ENCODE data around the gene SLC2A3.
"Not testable (repeated sequence)": the region's sequence is repeated elsewhere in the genome, so short reads cannot be mapped to it uniquely, and the experiment has no call there.

Gene SLC2A3

DNA sequence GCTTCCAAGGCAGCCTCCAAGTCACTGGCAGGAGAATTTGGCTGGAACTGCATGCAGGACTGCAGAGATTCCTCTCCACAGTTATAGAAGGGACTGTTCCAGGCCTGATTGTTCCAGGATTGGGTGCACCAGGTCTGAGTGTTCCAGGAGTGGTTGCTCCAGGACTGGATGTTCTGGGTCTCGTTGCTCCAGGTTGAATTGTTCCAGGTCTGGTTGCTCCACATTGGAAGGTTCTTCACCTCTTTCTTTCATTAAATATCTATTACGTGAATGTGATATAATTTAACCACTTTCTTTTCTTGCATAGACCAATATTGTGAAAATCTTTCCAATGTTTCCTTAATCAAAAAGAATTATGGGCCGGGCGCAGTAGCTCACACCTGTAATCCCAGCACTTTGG, 39.3 kb downstream of the SLC2A3 start:
- H3K27me3 ChIP-seq (ENCODE audit: insufficient read depth, low read length, poor library complexity); DNase-seq; H2BK15ac ChIP-seq (replicated peaks; ENCODE audit: low read depth); H3K4me1 ChIP-seq (ENCODE audit: control insufficient read depth, low read depth, low read length); H4K8ac ChIP-seq (ENCODE audit: low read depth, low read length); H3K18ac ChIP-seq (ENCODE audit: low read length); H3K79me2 ChIP-seq (ENCODE audit: control insufficient read depth, insufficient read depth, low read length); H2BK120ac ChIP-seq (ENCODE audit: low read depth, low read length); H3K27ac ChIP-seq (ENCODE audit: low read depth, low read length); H2BK5ac ChIP-seq (ENCODE audit: low read length); H3K56ac ChIP-seq (ENCODE audit: low read length); H3K36me3 ChIP-seq (ENCODE audit: control insufficient read depth, insufficient read depth, low read length); H3K9ac ChIP-seq (ENCODE audit: low read length); H3K4ac ChIP-seq (ENCODE audit: low read depth, low read length); H3K79me1 ChIP-seq (ENCODE audit: low read length); H3K4me3 ChIP-seq (ENCODE audit: low read length); H2AK5ac ChIP-seq (ENCODE audit: low read length); H3K23ac ChIP-seq (ENCODE audit: low read length); H4K5ac ChIP-seq (ENCODE audit: low read length); H3K4me2 ChIP-seq (ENCODE audit: low read length): not testable (repeated sequence)
- no CpG with 5 or more reads among the region's 4 CpGs for WGBS (ENCODE audit: extremely low coverage, insufficient coverage, low lambda C conversion rate)

DNA sequence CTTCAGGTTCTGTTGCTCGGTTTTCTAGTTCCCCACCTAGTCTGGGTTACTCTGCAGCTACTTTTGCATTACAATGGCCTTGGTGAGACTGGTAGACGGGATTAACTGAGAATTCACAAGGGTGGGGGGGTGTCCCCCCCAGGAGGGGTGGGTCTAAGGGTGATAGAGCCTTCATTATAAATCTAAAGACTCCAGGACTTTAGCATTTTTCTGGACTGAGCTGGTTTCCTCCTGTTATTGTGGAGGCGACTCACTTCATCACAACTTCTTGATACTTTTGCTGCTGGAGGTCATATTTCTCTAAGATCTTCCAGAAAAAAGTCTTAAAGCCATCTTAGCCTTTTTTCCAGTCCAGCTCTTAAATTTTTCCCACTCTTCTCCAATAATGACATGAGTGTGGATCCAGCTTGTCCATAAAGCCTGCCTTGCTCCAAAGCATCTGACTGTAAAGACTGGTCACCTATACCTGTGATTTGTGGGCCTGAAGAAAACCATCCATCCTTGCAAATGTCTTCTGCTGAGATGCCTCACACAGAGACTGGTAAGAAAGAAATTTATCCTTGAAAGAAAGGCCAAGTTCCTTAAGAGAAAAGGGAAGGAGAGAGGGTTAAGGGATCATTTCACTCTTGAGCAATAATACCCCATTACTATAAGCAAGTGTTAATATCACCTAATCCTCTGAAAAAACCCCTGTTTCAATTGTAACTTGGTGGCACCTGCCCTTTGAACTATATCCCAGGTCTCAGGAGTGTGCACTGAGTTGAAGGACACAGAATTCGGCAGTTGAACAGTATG, 43.6 kb downstream of the SLC2A3 start:
- H3K23ac ChIP-seq (ENCODE audit: low read length): no peak overlapping the region
- no peaks in the 10 kb centered on the region for H3K79me2 ChIP-seq (ENCODE audit: control insufficient read depth, insufficient read depth, low read length)
- peaks cover 4% of the 10 kb centered on the region for H3K4me1 ChIP-seq (ENCODE audit: control insufficient read depth, low read depth, low read length)
- no peaks in the 10 kb centered on the region for H3K36me3 ChIP-seq (ENCODE audit: control insufficient read depth, insufficient read depth, low read length)
- H3K9ac ChIP-seq (ENCODE audit: low read length): no peak overlapping the region
- peak overlapping the region; percentile 64 for H3K18ac ChIP-seq (ENCODE audit: low read length)
- H3K4me3 ChIP-seq (ENCODE audit: low read length): no peak overlapping the region
- peak overlapping the region; percentile 55 for H3K27ac ChIP-seq (ENCODE audit: low read depth, low read length)
- H3K27me3 ChIP-seq (ENCODE audit: insufficient read depth, low read length, poor library complexity): no peaks in the 10 kb centered on the region
- peak overlapping the region; percentile 51 for H2BK120ac ChIP-seq (ENCODE audit: low read depth, low read length)
- H3K4me2 ChIP-seq (ENCODE audit: low read length): no peak overlapping the region
- WGBS (ENCODE audit: extremely low coverage, insufficient coverage, low lambda C conversion rate): no CpG with 5 or more reads among the region's 4 CpGs
- H2BK5ac ChIP-seq (ENCODE audit: low read length): peak overlapping the region; percentile 47
- no peak overlapping the region for H3K4ac ChIP-seq (ENCODE audit: low read depth, low read length)
- DNase-seq: no peak
- H2BK15ac ChIP-seq (replicated peaks; ENCODE audit: low read depth): no peak overlapping the region
- H4K8ac ChIP-seq (ENCODE audit: low read depth, low read length): no peak overlapping the region
- peak overlapping the region; percentile 98 for H2AK5ac ChIP-seq (ENCODE audit: low read length)
- no peaks in the 10 kb centered on the region for H3K79me1 ChIP-seq (ENCODE audit: low read length)
- no peak overlapping the region for H4K5ac ChIP-seq (ENCODE audit: low read length)
- H3K56ac ChIP-seq (ENCODE audit: low read length): peak overlapping the region; percentile 30

- H2BK5ac ChIP-seq (ENCODE audit: low read length): no peak overlapping the region
- WGBS (ENCODE audit: extremely low coverage, insufficient coverage, low lambda C conversion rate): no CpG with 5 or more reads among the region's 3 CpGs
- H3K27ac ChIP-seq (ENCODE audit: low read depth, low read length): no peak overlapping the region
These were observed 51.3 kb downstream of the SLC2A3 start for GRCh38 chr12:7884689-7885088.

GRCh38 chr12:7881736-7882120, 54.3 kb downstream of the SLC2A3 start:
- H3K36me3 ChIP-seq (ENCODE audit: control insufficient read depth, insufficient read depth, low read length); H2BK15ac ChIP-seq (replicated peaks; ENCODE audit: low read depth): not testable (repeated sequence)

More at GRCh38 chr12:7884689-7885088, 51.3 kb downstream of the SLC2A3 start:
- Histone ChIP-seq H2BK120ac (ENCODE audit: low read depth, low read length) (no peak overlapping the region), H3K18ac (ENCODE audit: low read length) (no peak overlapping the region), H3K79me2 (ENCODE audit: control insufficient read depth, insufficient read depth, low read length) (no peaks in the 10 kb centered on the region), H3K4me2 (ENCODE audit: low read length) (no peak overlapping the region), H3K23ac (ENCODE audit: low read length) (no peak overlapping the region), H4K8ac (ENCODE audit: low read depth, low read length) (no peak overlapping the region), H3K4ac (ENCODE audit: low read depth, low read length) (no peak overlapping the region), H3K9ac (ENCODE audit: low read length) (no peak overlapping the region), H3K36me3 (ENCODE audit: control insufficient read depth, insufficient read depth, low read length) (no peaks in the 10 kb centered on the region), H3K27me3 (ENCODE audit: insufficient read depth, low read length, poor library complexity) (no peaks in the 10 kb centered on the region), H4K5ac (ENCODE audit: low read length) (no peak overlapping the region), H3K4me3 (ENCODE audit: low read length) (no peak overlapping the region), H2BK15ac (replicated peaks; ENCODE audit: low read depth) (no peak overlapping the region), H3K4me1 (ENCODE audit: control insufficient read depth, low read depth, low read length) (no peaks in the 10 kb centered on the region), H2AK5ac (ENCODE audit: low read length) (no peak overlapping the region), H3K79me1 (ENCODE audit: low read length) (no peaks in the 10 kb centered on the region), H3K56ac (ENCODE audit: low read length) (peak overlapping the region; percentile 56)
- no peak for DNase-seq

GRCh38 chr12:7880952-7881735, 54.8 kb downstream of the SLC2A3 start:
- not testable (repeated sequence) for H2BK15ac ChIP-seq (replicated peaks; ENCODE audit: low read depth); DNase-seq; H2BK5ac ChIP-seq (ENCODE audit: low read length); H3K18ac ChIP-seq (ENCODE audit: low read length); H3K56ac ChIP-seq (ENCODE audit: low read length); H3K36me3 ChIP-seq (ENCODE audit: control insufficient read depth, insufficient read depth, low read length); H3K79me1 ChIP-seq (ENCODE audit: low read length); H3K27me3 ChIP-seq (ENCODE audit: insufficient read depth, low read length, poor library complexity); H3K4me1 ChIP-seq (ENCODE audit: control insufficient read depth, low read depth, low read length); H2AK5ac ChIP-seq (ENCODE audit: low read length); H3K4me3 ChIP-seq (ENCODE audit: low read length); H3K4ac ChIP-seq (ENCODE audit: low read depth, low read length); H3K23ac ChIP-seq (ENCODE audit: low read length); H3K27ac ChIP-seq (ENCODE audit: low read depth, low read length); H3K9ac ChIP-seq (ENCODE audit: low read length); H3K79me2 ChIP-seq (ENCODE audit: control insufficient read depth, insufficient read depth, low read length); H4K5ac ChIP-seq (ENCODE audit: low read length); H2BK120ac ChIP-seq (ENCODE audit: low read depth, low read length); H4K8ac ChIP-seq (ENCODE audit: low read depth, low read length); H3K4me2 ChIP-seq (ENCODE audit: low read length)
- WGBS (ENCODE audit: extremely low coverage, insufficient coverage, low lambda C conversion rate): no CpG with 5 or more reads among the region's 52 CpGs

More at GRCh38 chr12:7881736-7882120, 54.3 kb downstream of the SLC2A3 start:
- not testable (repeated sequence) for H3K4ac ChIP-seq (ENCODE audit: low read depth, low read length); H3K79me2 ChIP-seq (ENCODE audit: control insufficient read depth, insufficient read depth, low read length); H2BK5ac ChIP-seq (ENCODE audit: low read length); H3K56ac ChIP-seq (ENCODE audit: low read length); H4K5ac ChIP-seq (ENCODE audit: low read length); H3K27ac ChIP-seq (ENCODE audit: low read depth, low read length); H3K4me2 ChIP-seq (ENCODE audit: low read length); H3K23ac ChIP-seq (ENCODE audit: low read length); H4K8ac ChIP-seq (ENCODE audit: low read depth, low read length); H3K9ac ChIP-seq (ENCODE audit: low read length); H3K4me1 ChIP-seq (ENCODE audit: control insufficient read depth, low read depth, low read length); H3K27me3 ChIP-seq (ENCODE audit: insufficient read depth, low read length, poor library complexity); H3K4me3 ChIP-seq (ENCODE audit: low read length); H3K18ac ChIP-seq (ENCODE audit: low read length); H2AK5ac ChIP-seq (ENCODE audit: low read length); H2BK120ac ChIP-seq (ENCODE audit: low read depth, low read length); DNase-seq; H3K79me1 ChIP-seq (ENCODE audit: low read length)
- WGBS (ENCODE audit: extremely low coverage, insufficient coverage, low lambda C conversion rate): no CpG with 5 or more reads among the region's 4 CpGs

Measured in mesendoderm (in vitro differentiated cells).